HEK293T (cell line): ENCODE measurements around the gene DPPA2.

Experiments used
- ARNT ChIP-seq: fragments of 450-650 bp; IDR thresholded peaks from 2 replicates; pipeline ENCODE4 v1.6.1; 2017; ENCODE audit warnings: mild to moderate bottlenecking
- BHLHE40 ChIP-seq: fragments of 450-650 bp; IDR thresholded peaks from 2 replicates; pipeline ENCODE4 v1.6.1; 2016; ENCODE audit warnings: mild to moderate bottlenecking, moderate library complexity, borderline replicate concordance
- CTBP1 ChIP-seq: fragments of 450-650 bp; IDR thresholded peaks from 2 replicates; pipeline ENCODE4 v1.6.1; 2016; ENCODE audit warnings: borderline replicate concordance
- FOXA1 ChIP-seq: fragments of 450-650 bp; IDR thresholded peaks from 2 replicates; pipeline ENCODE4 v1.6.1; 2016; ENCODE audit warnings: mild to moderate bottlenecking
- HDGF ChIP-seq: fragments of 450-650 bp; IDR thresholded peaks from 2 replicates; pipeline ENCODE4 v1.6.1; 2017; ENCODE audit warnings: antibody characterized with exemption, borderline replicate concordance
- L3MBTL2 ChIP-seq: fragments of 450-650 bp; conservative IDR thresholded peaks from 2 replicates; pipeline ENCODE4 v1.6.1; 2016; ENCODE audit warnings: mild to moderate bottlenecking
- LEF1 ChIP-seq: fragments of 450-650 bp; IDR thresholded peaks from 2 replicates; pipeline ENCODE4 v1.6.1; 2017; ENCODE audit warnings: mild to moderate bottlenecking, borderline replicate concordance
- SP1 ChIP-seq: fragments of 450-650 bp; IDR thresholded peaks from 2 replicates; pipeline ENCODE4 v1.6.1; 2017
- SUZ12 ChIP-seq: fragments of 450-650 bp; IDR thresholded peaks from 2 replicates; pipeline ENCODE4 v1.6.1; 2016; ENCODE audit warnings: mild to moderate bottlenecking
- TF ChIP-seq, protein P1 (sequence below): fragments of 450-650 bp; IDR thresholded peaks from 2 replicates; pipeline ENCODE4 v1.6.1; 2016

DNA sequence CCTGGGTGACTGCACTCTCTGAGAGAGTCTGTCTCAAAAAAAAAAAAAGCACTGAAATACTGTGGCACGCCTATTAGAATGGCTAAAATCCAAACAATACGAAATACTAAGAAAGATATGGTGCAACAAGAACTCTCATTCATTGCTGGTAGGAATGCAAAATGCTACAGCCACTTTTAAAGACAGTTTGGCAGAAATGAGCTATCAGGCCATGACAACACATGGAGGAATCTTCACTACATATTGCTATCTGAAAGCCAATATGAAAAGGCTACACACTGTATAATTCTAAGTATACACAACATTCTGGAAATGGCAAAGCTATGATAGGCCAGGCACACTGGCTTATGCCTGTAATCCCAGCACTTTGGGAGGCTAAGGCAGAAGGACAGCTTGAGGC is 18.8 kb downstream of the DPPA2 start:
- TF ChIP-seq HDGF (no peak), CTBP1 (no peak), ARNT (no peak), SP1 (no peak), FOXA1 (no peak), SUZ12 (no peak), BHLHE40 (no peak), LEF1 (no peak), L3MBTL2 (no peak)
- TF ChIP-seq, protein P1, sequence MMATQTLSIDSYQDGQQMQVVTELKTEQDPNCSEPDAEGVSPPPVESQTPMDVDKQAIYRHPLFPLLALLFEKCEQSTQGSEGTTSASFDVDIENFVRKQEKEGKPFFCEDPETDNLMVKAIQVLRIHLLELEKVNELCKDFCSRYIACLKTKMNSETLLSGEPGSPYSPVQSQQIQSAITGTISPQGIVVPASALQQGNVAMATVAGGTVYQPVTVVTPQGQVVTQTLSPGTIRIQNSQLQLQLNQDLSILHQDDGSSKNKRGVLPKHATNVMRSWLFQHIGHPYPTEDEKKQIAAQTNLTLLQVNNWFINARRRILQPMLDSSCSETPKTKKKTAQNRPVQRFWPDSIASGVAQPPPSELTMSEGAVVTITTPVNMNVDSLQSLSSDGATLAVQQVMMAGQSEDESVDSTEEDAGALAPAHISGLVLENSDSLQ, result no peak
